H9 (cell line): ENCODE results near the gene RNASE3. TPM values are rescaled to one million over a fixed set of nuclear protein-coding genes. Genes with fewer than 3 reads are reported as not detected.

Experiments
- DNase-seq: peaks from one replicate; pipeline ENCODE4 v3.0.0-alpha.2; 2017
- H2AFZ ChIP-seq: one replicate; pipeline ENCODE4 v1.6.1; 2013; ENCODE audit warnings: mild to moderate bottlenecking, low read length, control low read depth, moderate library complexity
- H2AK5ac ChIP-seq: 2 replicates; pipeline ENCODE4 v1.6.1; 2013; ENCODE audit warnings: low read length, control low read depth, mixed read lengths; ENCODE audit not compliant: insufficient read length
- H2BK120ac ChIP-seq: one replicate; pipeline ENCODE4 v1.6.1; 2013; ENCODE audit warnings: low read depth, mild to moderate bottlenecking, low read length, control low read depth, inconsistent platforms; ENCODE audit not compliant: poor library complexity, severe bottlenecking
- H2BK12ac ChIP-seq: 2 replicates; pipeline ENCODE4 v1.6.1; 2013; ENCODE audit warnings: low read length, control low read depth, mixed read lengths, low read depth; ENCODE audit not compliant: insufficient read length
- H2BK15ac ChIP-seq: 2 replicates; pipeline ENCODE4 v1.6.1; 2013; ENCODE audit warnings: low read depth, low read length, control low read depth
- H2BK20ac ChIP-seq: one replicate; pipeline ENCODE4 v1.6.1; 2013; ENCODE audit warnings: low read depth, mild to moderate bottlenecking, low read length, control low read depth, inconsistent platforms; ENCODE audit not compliant: poor library complexity, severe bottlenecking
- H2BK5ac ChIP-seq: 2 replicates; pipeline ENCODE4 v1.6.1; 2013; ENCODE audit warnings: low read length, control low read depth, mixed read lengths; ENCODE audit not compliant: insufficient read length
- H3K14ac ChIP-seq: 2 replicates; pipeline ENCODE4 v1.6.1; 2013; ENCODE audit warnings: low read length, control low read depth; ENCODE audit not compliant: insufficient read depth
- H3K18ac ChIP-seq: 2 replicates; pipeline ENCODE4 v1.6.1; 2013; ENCODE audit warnings: low read depth, mild to moderate bottlenecking, mixed read lengths, low read length, control low read depth; ENCODE audit not compliant: insufficient read length
- H3K23ac ChIP-seq: 2 replicates; pipeline ENCODE4 v1.6.1; 2013; ENCODE audit warnings: low read length, control low read depth, mixed read lengths, low read depth; ENCODE audit not compliant: insufficient read length
- H3K23me2 ChIP-seq: 2 replicates; pipeline ENCODE4 v1.6.1; 2013; ENCODE audit warnings: low read depth, mild to moderate bottlenecking, mixed read lengths, low read length, control low read depth; ENCODE audit not compliant: insufficient read length, poor library complexity, severe bottlenecking
- H3K27ac ChIP-seq: 2 replicates; pipeline ENCODE4 v1.5.1; 2013; ENCODE audit warnings: low read length, control low read depth, mixed read lengths, low read depth; ENCODE audit not compliant: insufficient read length
- H3K27me3 ChIP-seq: 2 replicates; pipeline ENCODE4 v1.6.1; 2013; ENCODE audit warnings: low read length, control low read depth, inconsistent platforms; ENCODE audit not compliant: insufficient read depth
- H3K4ac ChIP-seq: 2 replicates; pipeline ENCODE4 v1.6.1; 2013; ENCODE audit warnings: low read depth, mild to moderate bottlenecking, control low read depth, inconsistent platforms, low read length, moderate library complexity
- H3K4me1 ChIP-seq: 2 replicates; pipeline ENCODE4 v1.6.1; 2013; ENCODE audit warnings: low read length, control low read depth, inconsistent platforms; ENCODE audit not compliant: insufficient read depth
- H3K4me2 ChIP-seq: 2 replicates; pipeline ENCODE4 v1.6.1; 2013; ENCODE audit warnings: low read length, control low read depth, mixed read lengths; ENCODE audit not compliant: insufficient read length, insufficient read depth
- H3K56ac ChIP-seq: 2 replicates; pipeline ENCODE4 v1.6.1; 2013; ENCODE audit warnings: low read depth, mild to moderate bottlenecking, mixed read lengths, low read length, control low read depth; ENCODE audit not compliant: insufficient read length
- H3K79me1 ChIP-seq: 2 replicates; pipeline ENCODE4 v1.6.1; 2013; ENCODE audit warnings: low read depth, mild to moderate bottlenecking, moderate library complexity, low read length, control low read depth, inconsistent platforms; ENCODE audit not compliant: insufficient read depth, poor library complexity, severe bottlenecking
- H3K79me2 ChIP-seq: 2 replicates; pipeline ENCODE4 v1.6.1; 2013; ENCODE audit warnings: low read length, control low read depth, inconsistent platforms; ENCODE audit not compliant: insufficient read depth
- H3K9ac ChIP-seq: 2 replicates; pipeline ENCODE4 v1.6.1; 2013; ENCODE audit warnings: low read length, control low read depth, mixed read lengths; ENCODE audit not compliant: insufficient read length; ENCODE audit errors: extremely low read depth
- H3K9me3 ChIP-seq: one replicate; pipeline ENCODE4 v1.6.1; 2013; ENCODE audit warnings: low read depth, low read length, inconsistent platforms; ENCODE audit not compliant: control insufficient read depth
- H3T11ph ChIP-seq: one replicate; pipeline ENCODE4 v1.6.1; 2013; ENCODE audit warnings: mild to moderate bottlenecking, low read length, control low read depth, inconsistent platforms
- H4K20me1 ChIP-seq: one replicate; pipeline ENCODE4 v1.6.1; 2013; ENCODE audit not compliant: control insufficient read depth, insufficient read length, insufficient read depth
- H4K5ac ChIP-seq: 2 replicates; pipeline ENCODE4 v1.6.1; 2013; ENCODE audit warnings: low read depth, mild to moderate bottlenecking, mixed read lengths, low read length, control low read depth; ENCODE audit not compliant: insufficient read length
- H4K8ac ChIP-seq: replicated peaks from 2 replicates; pipeline ENCODE4 v1.6.1; 2013; ENCODE audit warnings: low read length, control low read depth, mixed read lengths, low read depth; ENCODE audit not compliant: insufficient read length
- H4K91ac ChIP-seq: 2 replicates; pipeline ENCODE4 v1.6.1; 2013; ENCODE audit warnings: low read depth, mild to moderate bottlenecking, moderate library complexity, mixed read lengths, low read length, control low read depth; ENCODE audit not compliant: insufficient read length
- H3K27ac Mint-ChIP-seq, 3 experiments: 2 replicates in 2 of 3; 3 replicates in 1 of 3; pipeline ENCODE4 v1.8.0; 2020 to 2021; ENCODE audit warnings: mixed read lengths in 3 of 3, mild to moderate bottlenecking in 1 of 3, moderate library complexity in 1 of 3
- H3K27me3 Mint-ChIP-seq: 2 replicates; pipeline ENCODE4 v1.8.0; 2021; ENCODE audit warnings: low read depth, mild to moderate bottlenecking, moderate library complexity, mixed read lengths
- H3K36me3 Mint-ChIP-seq, 3 experiments: 2 replicates in 2 of 3; 3 replicates in 1 of 3; pipeline ENCODE4 v1.8.0; 2020 to 2021; ENCODE audit warnings: low read depth in 3 of 3, mixed read lengths in 3 of 3; ENCODE audit not compliant: insufficient read depth in 1 of 3
- H3K4me1 Mint-ChIP-seq, 2 experiments: 2 replicates each; pipeline ENCODE4 v1.8.0; 2020; ENCODE audit warnings: mixed read lengths in 2 of 2
- H3K4me3 Mint-ChIP-seq, 2 experiments: 2 replicates in 1 of 2; 3 replicates in 1 of 2; pipeline ENCODE4 v1.8.0; 2020 to 2021; ENCODE audit warnings: mild to moderate bottlenecking in 2 of 2, mixed read lengths in 2 of 2, moderate library complexity in 1 of 2
- H3K9me3 Mint-ChIP-seq, 2 experiments: 2 replicates in 1 of 2; 3 replicates in 1 of 2; pipeline ENCODE4 v1.8.0; 2020; ENCODE audit warnings: mild to moderate bottlenecking in 2 of 2, mixed read lengths in 2 of 2, moderate library complexity in 1 of 2
- CTCF ChIP-seq: fragments of 200-600 bp; sonication (generic); conservative IDR thresholded peaks from 3 replicates; pipeline ENCODE4 v1.8.0; 2021; ENCODE audit warnings: antibody characterized with exemption, mild to moderate bottlenecking
- WGBS: extraction: QIAGEN DNeasy Blood & Tissue Kit; methylation state at CpG from one replicate; pipeline ENCODE4 v1.1.7; 2013; ENCODE audit warnings: missing lambda C conversion rate, low lambda C conversion rate, mixed read lengths; ENCODE audit not compliant: insufficient read length; ENCODE audit errors: extremely low coverage; 5-methylcytosine and 5-hydroxymethylcytosine counted together
- total RNA-seq: library from RNA; stranded (reverse); gene quantifications from 2 replicates; pipeline ENCODE4 v1.2.1, GENCODE V29; 2021

RNASE3 gene
- total RNA-seq, 1 experiment from 2014 or later = not detected

GRCh38 chr14:20857630-20858261, 33.4 kb upstream of the RNASE3 start:
- Histone ChIP-seq H3K23ac (no peak overlapping the region), H2BK120ac (no peak overlapping the region), H3K27ac (no peak overlapping the region), H3K9ac (no peak overlapping the region), H2AFZ (peak overlapping the region; percentile 71), H2AK5ac (no peak overlapping the region), H2BK20ac (no peak overlapping the region), H2BK5ac (no peak overlapping the region), H3K14ac (no peak overlapping the region), H2BK12ac (no peak overlapping the region), H4K91ac (no peak overlapping the region), H4K8ac (no peak overlapping the region), H3K4me2 (peak overlapping the region; percentile 36), H4K20me1 (no peaks in the 10 kb centered on the region), H3K27me3 (no peaks in the 10 kb centered on the region), H3K79me2 (no peaks in the 10 kb centered on the region), H2BK15ac (no peak overlapping the region), H3T11ph (no peak overlapping the region), H3K56ac (no peak overlapping the region), H3K4me1 (peaks cover 4% of the 10 kb centered on the region), H3K4ac (no peak overlapping the region), H4K5ac (no peak overlapping the region), H3K79me1 (no peaks in the 10 kb centered on the region), H3K23me2 (no peaks in the 10 kb centered on the region), H3K9me3 (no peaks in the 10 kb centered on the region), H3K18ac (no peak overlapping the region)
- Mint-ChIP-seq H3K4me1 (peaks cover 10 to 12% of the 10 kb centered on the region in 2 experiments), H3K27ac (no peak overlapping the region), H3K4me3 (no peak overlapping the region; a peak in 1 of 5 replicates), H3K27me3 (peaks cover 15% of the 10 kb centered on the region), H3K36me3 (no peaks in the 10 kb centered on the region; a peak in 1 of 7 replicates), H3K9me3 (0 out of 5 replicates have a peak, but pooled peaks cover 0 to 3% of the 10 kb centered on the region in 2 experiments)
- peak; percentile 68 for DNase-seq
- peak; percentile 99 for TF ChIP-seq CTCF
- WGBS = no CpG with 5 or more reads among the region's 14 CpGs
